ENCODE results near the gene BTBD7.

DNA sequence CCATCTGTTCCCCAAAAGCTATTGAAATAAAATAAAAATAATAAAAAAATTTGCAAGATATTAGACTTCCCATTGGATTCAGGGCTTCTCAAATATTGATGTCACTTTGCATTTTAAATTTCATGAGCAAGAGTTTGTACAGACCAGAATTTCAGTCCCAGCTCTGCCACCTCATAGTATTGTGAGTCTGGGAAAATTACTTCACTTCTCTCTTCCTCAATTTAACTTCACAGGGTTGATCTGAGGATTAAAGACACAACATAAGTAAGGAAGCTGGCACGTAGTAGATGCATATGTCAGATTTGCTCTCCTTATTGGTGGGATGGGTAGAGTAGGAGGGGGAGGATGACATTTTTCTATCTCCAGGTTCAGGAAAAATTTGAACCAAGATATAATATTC lies 47.0 kb upstream of the BTBD7 start:
- TF ChIP-seq CTCF (conservative IDR thresholded peaks at IDR 0.05; ENCODE audit: low read depth, low read length), result no peak
- TF ChIP-seq CEBPB (IDR thresholded peaks at IDR 0.05; ENCODE audit: low read depth, low read length), result no peak
- no peak for TF ChIP-seq MAFK (IDR thresholded peaks at IDR 0.05; ENCODE audit: low read depth, low read length)
- no peak for TF ChIP-seq RAD21 (IDR thresholded peaks at IDR 0.05; ENCODE audit: low read length)
- no peak for TF ChIP-seq POLR2A (IDR thresholded peaks at IDR 0.05; ENCODE audit: low read depth, low read length)
- no peak for TF ChIP-seq MAZ (IDR thresholded peaks at IDR 0.05; ENCODE audit: borderline replicate concordance, low read depth, low read length)

Measured in IMR-90 (cell line).